Measurements from ENCODE around the gene RASA2. TPM values are rescaled to one million over a fixed set of nuclear protein-coding genes. Genes with fewer than 3 reads are reported as not detected.

The RASA2 gene
- total and polyA plus RNA-seq, 9 of the 15 experiments (the other 6 are each of a cell fraction or from before 2014, with no cell fraction given) = 2.0 to 12.8 (median 9.5) TPM

DNA sequence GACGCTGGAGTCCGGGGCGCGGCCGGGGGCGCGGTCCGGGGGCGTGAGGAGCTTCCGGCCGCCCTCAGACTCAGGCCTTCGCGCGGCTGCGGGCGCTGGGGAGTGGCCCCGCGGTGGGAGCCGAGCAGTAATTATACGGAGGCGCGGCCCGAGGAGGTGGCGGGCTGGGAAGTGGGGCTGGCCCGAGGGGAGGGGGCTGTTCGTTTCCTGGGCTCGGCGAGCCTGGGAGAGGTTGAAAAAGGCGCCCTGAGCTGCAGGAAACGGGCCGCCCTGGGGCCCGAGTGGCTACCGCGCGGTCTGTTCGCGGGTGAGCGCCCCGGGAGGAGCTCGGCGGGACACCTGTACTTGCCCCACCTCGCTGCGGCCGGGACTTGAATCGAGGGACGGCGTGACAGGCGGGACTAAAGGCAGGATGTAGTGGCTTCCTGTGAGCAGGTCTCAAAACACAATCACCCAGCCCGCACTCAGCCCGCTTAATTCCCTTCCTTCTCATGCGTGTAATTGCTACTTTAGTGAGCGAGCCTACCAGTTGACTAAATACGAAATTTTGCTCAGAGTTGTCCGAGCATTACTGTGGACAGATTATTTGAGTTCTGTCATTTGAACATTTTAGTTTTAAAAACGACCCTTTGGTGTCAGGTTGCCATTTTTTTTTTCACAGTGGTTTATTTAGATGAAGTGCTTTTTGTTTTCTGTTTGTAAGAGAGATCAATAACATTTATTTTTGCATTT is 860 bp downstream of the RASA2 start (continued):
- TF ChIP-seq, protein P1, sequence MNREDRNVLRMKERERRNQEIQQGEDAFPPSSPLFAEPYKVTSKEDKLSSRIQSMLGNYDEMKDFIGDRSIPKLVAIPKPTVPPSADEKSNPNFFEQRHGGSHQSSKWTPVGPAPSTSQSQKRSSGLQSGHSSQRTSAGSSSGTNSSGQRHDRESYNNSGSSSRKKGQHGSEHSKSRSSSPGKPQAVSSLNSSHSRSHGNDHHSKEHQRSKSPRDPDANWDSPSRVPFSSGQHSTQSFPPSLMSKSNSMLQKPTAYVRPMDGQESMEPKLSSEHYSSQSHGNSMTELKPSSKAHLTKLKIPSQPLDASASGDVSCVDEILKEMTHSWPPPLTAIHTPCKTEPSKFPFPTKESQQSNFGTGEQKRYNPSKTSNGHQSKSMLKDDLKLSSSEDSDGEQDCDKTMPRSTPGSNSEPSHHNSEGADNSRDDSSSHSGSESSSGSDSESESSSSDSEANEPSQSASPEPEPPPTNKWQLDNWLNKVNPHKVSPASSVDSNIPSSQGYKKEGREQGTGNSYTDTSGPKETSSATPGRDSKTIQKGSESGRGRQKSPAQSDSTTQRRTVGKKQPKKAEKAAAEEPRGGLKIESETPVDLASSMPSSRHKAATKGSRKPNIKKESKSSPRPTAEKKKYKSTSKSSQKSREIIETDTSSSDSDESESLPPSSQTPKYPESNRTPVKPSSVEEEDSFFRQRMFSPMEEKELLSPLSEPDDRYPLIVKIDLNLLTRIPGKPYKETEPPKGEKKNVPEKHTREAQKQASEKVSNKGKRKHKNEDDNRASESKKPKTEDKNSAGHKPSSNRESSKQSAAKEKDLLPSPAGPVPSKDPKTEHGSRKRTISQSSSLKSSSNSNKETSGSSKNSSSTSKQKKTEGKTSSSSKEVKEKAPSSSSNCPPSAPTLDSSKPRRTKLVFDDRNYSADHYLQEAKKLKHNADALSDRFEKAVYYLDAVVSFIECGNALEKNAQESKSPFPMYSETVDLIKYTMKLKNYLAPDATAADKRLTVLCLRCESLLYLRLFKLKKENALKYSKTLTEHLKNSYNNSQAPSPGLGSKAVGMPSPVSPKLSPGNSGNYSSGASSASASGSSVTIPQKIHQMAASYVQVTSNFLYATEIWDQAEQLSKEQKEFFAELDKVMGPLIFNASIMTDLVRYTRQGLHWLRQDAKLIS (CRISPR knock-in tag; IDR thresholded peaks at IDR 0.05) = 0 out of 2 replicates have a peak, but pooled peaks have one; percentile 0
- TF ChIP-seq SMARCC2 (IDR thresholded peaks at IDR 0.05; ENCODE audit: low read depth) = peak; percentile 25; the same call in 1 of the 2 replicates
- TF ChIP-seq, protein P2, sequence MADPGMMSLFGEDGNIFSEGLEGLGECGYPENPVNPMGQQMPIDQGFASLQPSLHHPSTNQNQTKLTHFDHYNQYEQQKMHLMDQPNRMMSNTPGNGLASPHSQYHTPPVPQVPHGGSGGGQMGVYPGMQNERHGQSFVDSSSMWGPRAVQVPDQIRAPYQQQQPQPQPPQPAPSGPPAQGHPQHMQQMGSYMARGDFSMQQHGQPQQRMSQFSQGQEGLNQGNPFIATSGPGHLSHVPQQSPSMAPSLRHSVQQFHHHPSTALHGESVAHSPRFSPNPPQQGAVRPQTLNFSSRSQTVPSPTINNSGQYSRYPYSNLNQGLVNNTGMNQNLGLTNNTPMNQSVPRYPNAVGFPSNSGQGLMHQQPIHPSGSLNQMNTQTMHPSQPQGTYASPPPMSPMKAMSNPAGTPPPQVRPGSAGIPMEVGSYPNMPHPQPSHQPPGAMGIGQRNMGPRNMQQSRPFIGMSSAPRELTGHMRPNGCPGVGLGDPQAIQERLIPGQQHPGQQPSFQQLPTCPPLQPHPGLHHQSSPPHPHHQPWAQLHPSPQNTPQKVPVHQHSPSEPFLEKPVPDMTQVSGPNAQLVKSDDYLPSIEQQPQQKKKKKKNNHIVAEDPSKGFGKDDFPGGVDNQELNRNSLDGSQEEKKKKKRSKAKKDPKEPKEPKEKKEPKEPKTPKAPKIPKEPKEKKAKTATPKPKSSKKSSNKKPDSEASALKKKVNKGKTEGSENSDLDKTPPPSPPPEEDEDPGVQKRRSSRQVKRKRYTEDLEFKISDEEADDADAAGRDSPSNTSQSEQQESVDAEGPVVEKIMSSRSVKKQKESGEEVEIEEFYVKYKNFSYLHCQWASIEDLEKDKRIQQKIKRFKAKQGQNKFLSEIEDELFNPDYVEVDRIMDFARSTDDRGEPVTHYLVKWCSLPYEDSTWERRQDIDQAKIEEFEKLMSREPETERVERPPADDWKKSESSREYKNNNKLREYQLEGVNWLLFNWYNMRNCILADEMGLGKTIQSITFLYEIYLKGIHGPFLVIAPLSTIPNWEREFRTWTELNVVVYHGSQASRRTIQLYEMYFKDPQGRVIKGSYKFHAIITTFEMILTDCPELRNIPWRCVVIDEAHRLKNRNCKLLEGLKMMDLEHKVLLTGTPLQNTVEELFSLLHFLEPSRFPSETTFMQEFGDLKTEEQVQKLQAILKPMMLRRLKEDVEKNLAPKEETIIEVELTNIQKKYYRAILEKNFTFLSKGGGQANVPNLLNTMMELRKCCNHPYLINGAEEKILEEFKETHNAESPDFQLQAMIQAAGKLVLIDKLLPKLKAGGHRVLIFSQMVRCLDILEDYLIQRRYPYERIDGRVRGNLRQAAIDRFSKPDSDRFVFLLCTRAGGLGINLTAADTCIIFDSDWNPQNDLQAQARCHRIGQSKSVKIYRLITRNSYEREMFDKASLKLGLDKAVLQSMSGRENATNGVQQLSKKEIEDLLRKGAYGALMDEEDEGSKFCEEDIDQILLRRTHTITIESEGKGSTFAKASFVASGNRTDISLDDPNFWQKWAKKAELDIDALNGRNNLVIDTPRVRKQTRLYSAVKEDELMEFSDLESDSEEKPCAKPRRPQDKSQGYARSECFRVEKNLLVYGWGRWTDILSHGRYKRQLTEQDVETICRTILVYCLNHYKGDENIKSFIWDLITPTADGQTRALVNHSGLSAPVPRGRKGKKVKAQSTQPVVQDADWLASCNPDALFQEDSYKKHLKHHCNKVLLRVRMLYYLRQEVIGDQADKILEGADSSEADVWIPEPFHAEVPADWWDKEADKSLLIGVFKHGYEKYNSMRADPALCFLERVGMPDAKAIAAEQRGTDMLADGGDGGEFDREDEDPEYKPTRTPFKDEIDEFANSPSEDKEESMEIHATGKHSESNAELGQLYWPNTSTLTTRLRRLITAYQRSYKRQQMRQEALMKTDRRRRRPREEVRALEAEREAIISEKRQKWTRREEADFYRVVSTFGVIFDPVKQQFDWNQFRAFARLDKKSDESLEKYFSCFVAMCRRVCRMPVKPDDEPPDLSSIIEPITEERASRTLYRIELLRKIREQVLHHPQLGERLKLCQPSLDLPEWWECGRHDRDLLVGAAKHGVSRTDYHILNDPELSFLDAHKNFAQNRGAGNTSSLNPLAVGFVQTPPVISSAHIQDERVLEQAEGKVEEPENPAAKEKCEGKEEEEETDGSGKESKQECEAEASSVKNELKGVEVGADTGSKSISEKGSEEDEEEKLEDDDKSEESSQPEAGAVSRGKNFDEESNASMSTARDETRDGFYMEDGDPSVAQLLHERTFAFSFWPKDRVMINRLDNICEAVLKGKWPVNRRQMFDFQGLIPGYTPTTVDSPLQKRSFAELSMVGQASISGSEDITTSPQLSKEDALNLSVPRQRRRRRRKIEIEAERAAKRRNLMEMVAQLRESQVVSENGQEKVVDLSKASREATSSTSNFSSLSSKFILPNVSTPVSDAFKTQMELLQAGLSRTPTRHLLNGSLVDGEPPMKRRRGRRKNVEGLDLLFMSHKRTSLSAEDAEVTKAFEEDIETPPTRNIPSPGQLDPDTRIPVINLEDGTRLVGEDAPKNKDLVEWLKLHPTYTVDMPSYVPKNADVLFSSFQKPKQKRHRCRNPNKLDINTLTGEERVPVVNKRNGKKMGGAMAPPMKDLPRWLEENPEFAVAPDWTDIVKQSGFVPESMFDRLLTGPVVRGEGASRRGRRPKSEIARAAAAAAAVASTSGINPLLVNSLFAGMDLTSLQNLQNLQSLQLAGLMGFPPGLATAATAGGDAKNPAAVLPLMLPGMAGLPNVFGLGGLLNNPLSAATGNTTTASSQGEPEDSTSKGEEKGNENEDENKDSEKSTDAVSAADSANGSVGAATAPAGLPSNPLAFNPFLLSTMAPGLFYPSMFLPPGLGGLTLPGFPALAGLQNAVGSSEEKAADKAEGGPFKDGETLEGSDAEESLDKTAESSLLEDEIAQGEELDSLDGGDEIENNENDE (IDR thresholded peaks at IDR 0.05; ENCODE audit: low read depth, low read length) = no peak
- 0 out of 2 replicates have a peak, but pooled peaks have one; percentile 30 for TF ChIP-seq SOX6 (IDR thresholded peaks at IDR 0.05)
- TF ChIP-seq YY1 (IDR thresholded peaks at IDR 0.05; ENCODE audit: borderline replicate concordance in 1 of 3, control insufficient read depth in 1 of 3, extremely low read depth in 1 of 3, insufficient read depth in 3 of 3, insufficient read length in 1 of 3, insufficient replicate concordance in 2 of 3, low read depth in 1 of 3, low read length in 2 of 3) = peak in 2 of 3 experiments; percentile 27 to 29
- no peak for TF ChIP-seq WHSC1 (IDR thresholded peaks at IDR 0.05; ENCODE audit: low read length)
- TF ChIP-seq ZNF766 (CRISPR knock-in tag; conservative IDR thresholded peaks at IDR 0.05) = peak; percentile 33; the same call in 1 of the 2 replicates
- TF ChIP-seq, protein P3, sequence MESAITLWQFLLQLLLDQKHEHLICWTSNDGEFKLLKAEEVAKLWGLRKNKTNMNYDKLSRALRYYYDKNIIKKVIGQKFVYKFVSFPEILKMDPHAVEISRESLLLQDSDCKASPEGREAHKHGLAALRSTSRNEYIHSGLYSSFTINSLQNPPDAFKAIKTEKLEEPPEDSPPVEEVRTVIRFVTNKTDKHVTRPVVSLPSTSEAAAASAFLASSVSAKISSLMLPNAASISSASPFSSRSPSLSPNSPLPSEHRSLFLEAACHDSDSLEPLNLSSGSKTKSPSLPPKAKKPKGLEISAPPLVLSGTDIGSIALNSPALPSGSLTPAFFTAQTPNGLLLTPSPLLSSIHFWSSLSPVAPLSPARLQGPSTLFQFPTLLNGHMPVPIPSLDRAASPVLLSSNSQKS (CRISPR knock-in tag; IDR thresholded peaks at IDR 0.05) = no peak

Data from K562 (cell line).